Measurements from ENCODE around the gene MEGF11.

- TF ChIP-seq CTCF (IDR thresholded peaks at IDR 0.05) (no peak), POLR2AphosphoS5 (IDR thresholded peaks at IDR 0.05; ENCODE audit: insufficient read depth in 1 of 2, low read depth in 1 of 2) (no peak), POLR2A (IDR thresholded peaks at IDR 0.05) (no peak)
Observed at GRCh38 chr15:65979316-65979715, 274.2 kb downstream of the MEGF11 start.
